HFFc6 (cell line): ENCODE data around the gene SLC6A2. TPM values are rescaled to one million over a fixed set of nuclear protein-coding genes. Genes with fewer than 3 reads are reported as not detected.
"Not testable (repeated sequence)": the region's sequence is repeated elsewhere in the genome, so short reads cannot be mapped to it uniquely, and the experiment has no call there.

Source experiments
- DNase-seq: peaks from one replicate; pipeline ENCODE4 v3.0.0-alpha.2; 2018
- H3K27ac Mint-ChIP-seq: 2 replicates; pipeline ENCODE4 v1.8.0; 2020; ENCODE audit warnings: mild to moderate bottlenecking, mixed read lengths
- H3K27me3 Mint-ChIP-seq: 2 replicates; pipeline ENCODE4 v1.8.0; 2021; ENCODE audit warnings: mild to moderate bottlenecking, moderate library complexity, mixed read lengths; ENCODE audit not compliant: insufficient read depth
- H3K36me3 Mint-ChIP-seq: 2 replicates; pipeline ENCODE4 v1.8.0; 2021; ENCODE audit warnings: low read depth, mixed read lengths
- H3K4me1 Mint-ChIP-seq: 2 replicates; pipeline ENCODE4 v1.8.0; 2020; ENCODE audit warnings: low read depth, mixed read lengths
- H3K4me3 Mint-ChIP-seq: 2 replicates; pipeline ENCODE4 v1.8.0; 2020; ENCODE audit warnings: mild to moderate bottlenecking, moderate library complexity, mixed read lengths
- H3K9me3 Mint-ChIP-seq: 2 replicates; pipeline ENCODE4 v1.8.0; 2020; ENCODE audit warnings: mild to moderate bottlenecking, mixed read lengths
- long read RNA-seq: library from polyadenylated mRNA; unstranded; transcript quantifications from one replicate; pipeline ENCODE4 v2.0.0, GENCODE V29; 2019
- total RNA-seq, 6 experiments: library from RNA; stranded (reverse); fragmentation: NEBNext Ultra II Directional; extraction: Animal tissue kit (Norgen Biotek cat#: 25700); gene quantifications; 2 replicates in 1 of 6; 3 replicates in 5 of 6; pipeline ENCODE4 v1.2.3, GENCODE V29; 2021
- TF ChIP-seq, protein P1 (sequence below): fragments of 200-600 bp; sonication (generic); IDR thresholded peaks from 2 replicates; pipeline ENCODE4 v1.5.0; 2021; ENCODE audit warnings: antibody characterized with exemption, mild to moderate bottlenecking

The SLC6A2 gene
- total RNA-seq, result not detected
- long read RNA-seq, result 0 reads

DNA sequence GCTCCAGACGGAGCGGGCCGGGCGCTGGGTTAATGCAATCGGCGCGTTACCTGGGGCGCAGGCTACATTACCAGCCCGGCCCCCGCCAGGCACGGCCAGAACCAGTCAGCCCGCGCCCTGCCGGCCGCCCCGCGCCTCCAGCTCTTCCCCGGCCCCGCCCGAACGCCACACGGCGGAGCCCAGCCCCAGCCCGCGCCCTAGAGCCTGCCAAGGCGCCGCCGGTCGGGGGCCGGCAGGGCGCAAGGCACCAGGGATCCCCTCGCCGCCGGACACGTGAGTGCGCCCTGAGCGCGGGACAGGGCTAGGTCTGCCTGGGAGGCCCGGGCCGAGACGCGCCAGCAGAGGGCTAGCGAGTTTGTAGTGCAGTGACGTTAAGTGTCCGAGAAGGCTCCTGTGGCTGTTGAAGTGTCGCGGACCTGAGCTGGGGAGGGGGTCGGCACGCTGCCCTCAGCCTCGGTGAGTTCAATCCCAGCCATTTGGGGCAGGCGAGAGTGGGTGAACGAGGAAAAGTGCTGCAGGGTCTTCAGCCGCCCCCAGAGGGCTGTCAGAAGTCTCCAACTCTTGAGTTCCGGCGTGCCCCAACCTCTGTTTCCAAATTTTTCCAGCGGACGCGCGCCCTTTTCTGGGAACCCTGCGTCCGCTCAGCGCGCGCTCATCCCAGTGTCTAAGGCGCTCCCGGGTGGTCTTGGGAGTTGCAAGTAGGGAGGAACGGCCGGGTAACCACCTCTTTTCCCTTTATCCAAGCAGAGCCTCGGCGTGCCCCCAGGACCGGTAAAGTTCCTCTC, at the start of gene SLC6A2:
Gene SLC6A2, plus strand, starts transcription at position 92 of the 785 bp plus-strand sequence. CDS start 707 bp downstream, outside the sequence.
- H3K4me3 Mint-ChIP-seq, result no peak within 1 kb of the TSS
- H3K36me3 Mint-ChIP-seq, result no peaks in the 10 kb centered on the region
- TF ChIP-seq, protein P1, sequence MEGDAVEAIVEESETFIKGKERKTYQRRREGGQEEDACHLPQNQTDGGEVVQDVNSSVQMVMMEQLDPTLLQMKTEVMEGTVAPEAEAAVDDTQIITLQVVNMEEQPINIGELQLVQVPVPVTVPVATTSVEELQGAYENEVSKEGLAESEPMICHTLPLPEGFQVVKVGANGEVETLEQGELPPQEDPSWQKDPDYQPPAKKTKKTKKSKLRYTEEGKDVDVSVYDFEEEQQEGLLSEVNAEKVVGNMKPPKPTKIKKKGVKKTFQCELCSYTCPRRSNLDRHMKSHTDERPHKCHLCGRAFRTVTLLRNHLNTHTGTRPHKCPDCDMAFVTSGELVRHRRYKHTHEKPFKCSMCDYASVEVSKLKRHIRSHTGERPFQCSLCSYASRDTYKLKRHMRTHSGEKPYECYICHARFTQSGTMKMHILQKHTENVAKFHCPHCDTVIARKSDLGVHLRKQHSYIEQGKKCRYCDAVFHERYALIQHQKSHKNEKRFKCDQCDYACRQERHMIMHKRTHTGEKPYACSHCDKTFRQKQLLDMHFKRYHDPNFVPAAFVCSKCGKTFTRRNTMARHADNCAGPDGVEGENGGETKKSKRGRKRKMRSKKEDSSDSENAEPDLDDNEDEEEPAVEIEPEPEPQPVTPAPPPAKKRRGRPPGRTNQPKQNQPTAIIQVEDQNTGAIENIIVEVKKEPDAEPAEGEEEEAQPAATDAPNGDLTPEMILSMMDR, result 0 out of 2 replicates have a peak, but pooled peaks have one; percentile 27
- H3K27me3 Mint-ChIP-seq, result peaks cover 26% of the 10 kb centered on the region
- no peak within 1 kb of the TSS for H3K27ac Mint-ChIP-seq
- no peaks in the 10 kb centered on the region for H3K4me1 Mint-ChIP-seq
- no peak for DNase-seq
- no peaks in the 10 kb centered on the region for H3K9me3 Mint-ChIP-seq

DNA sequence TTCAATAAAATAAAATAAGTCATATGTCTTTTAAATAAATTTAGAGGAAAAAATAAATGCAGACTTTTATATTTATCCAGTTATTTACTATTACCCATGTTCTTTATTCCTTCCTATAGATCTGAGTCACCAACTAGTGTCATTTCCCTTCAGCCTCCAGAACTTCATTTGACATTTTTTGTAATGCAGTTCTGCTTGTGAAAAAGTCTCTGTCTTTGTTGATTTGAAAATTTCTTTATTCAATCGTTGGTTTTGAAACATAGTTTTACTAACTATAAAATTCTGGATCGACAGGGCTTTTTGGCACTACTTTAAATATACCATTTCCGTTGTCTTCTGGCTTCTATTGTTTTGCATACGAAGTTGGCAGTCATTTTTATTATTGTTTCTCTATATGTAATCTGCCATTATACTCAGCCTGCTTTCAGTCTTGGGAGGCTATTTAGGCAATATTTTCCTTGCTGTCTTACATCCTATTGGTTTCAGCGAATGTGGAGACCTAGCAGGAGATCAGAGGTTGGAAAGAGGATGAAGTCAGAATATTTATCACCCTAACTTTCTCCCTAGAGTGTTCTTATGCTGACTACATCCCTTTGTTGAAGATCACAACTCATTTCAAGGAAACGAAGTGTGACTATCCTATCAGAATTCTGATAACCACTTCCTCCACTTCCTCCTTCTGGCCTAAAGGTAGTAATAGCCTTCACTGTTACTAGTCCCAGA, 42.0 kb upstream of the SLC6A2 start:
- no peaks in the 10 kb centered on the region for H3K36me3 Mint-ChIP-seq
- no peak for DNase-seq
- no peaks in the 10 kb centered on the region for H3K4me1 Mint-ChIP-seq
- TF ChIP-seq, protein P1, result no peak
- H3K27ac Mint-ChIP-seq, result no peak overlapping the region
- H3K9me3 Mint-ChIP-seq, result no peaks in the 10 kb centered on the region
- H3K27me3 Mint-ChIP-seq, result peaks cover 8% of the 10 kb centered on the region
- no peak overlapping the region for H3K4me3 Mint-ChIP-seq

DNA sequence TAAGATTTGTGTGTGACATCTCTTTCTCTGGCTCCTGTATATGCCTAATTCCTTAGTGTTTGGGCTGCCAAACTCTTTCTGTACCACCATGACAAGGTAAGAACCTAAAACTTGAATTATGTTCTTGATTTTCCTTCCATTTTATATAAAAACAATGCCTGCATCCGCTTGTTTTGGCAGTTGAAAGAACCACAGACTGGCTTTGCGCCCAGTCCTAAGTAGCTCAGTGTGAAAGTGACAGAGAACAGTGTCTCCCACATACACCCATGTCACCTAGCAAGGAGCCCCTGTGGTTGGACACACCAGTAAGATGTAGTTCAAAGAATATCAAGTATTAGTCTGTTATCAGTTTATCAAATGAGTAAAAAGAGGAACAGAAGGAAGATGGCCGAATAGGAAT, 40.7 kb upstream of the SLC6A2 start:
- H3K27ac Mint-ChIP-seq, result no peak overlapping the region
- no peaks in the 10 kb centered on the region for H3K9me3 Mint-ChIP-seq
- no peak for DNase-seq
- H3K27me3 Mint-ChIP-seq, result peaks cover 8% of the 10 kb centered on the region
- no peak overlapping the region for H3K4me3 Mint-ChIP-seq
- H3K36me3 Mint-ChIP-seq, result no peaks in the 10 kb centered on the region
- no peaks in the 10 kb centered on the region for H3K4me1 Mint-ChIP-seq
- TF ChIP-seq, protein P1, result no peak

DNA sequence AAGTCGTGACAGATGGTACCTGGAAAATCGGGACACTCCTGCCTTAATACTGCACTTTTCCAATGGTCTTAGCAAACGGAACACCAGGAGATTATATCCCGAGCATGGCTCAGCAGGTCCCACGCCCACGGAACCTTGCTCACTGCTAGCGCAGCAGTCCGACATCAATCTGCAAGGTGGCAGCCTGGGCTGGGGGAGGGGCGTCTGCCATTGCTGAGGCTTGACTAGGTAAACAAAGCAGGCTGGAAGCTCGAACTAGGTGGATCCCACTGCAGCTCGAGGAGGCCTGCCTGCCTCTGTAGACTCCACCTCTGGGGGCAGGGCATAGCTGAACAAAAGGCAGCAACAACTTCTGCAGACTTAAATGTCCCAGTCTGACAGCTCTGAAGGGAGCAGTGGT, 40.1 kb upstream of the SLC6A2 start:
- not testable (repeated sequence) for H3K9me3 Mint-ChIP-seq

DNA sequence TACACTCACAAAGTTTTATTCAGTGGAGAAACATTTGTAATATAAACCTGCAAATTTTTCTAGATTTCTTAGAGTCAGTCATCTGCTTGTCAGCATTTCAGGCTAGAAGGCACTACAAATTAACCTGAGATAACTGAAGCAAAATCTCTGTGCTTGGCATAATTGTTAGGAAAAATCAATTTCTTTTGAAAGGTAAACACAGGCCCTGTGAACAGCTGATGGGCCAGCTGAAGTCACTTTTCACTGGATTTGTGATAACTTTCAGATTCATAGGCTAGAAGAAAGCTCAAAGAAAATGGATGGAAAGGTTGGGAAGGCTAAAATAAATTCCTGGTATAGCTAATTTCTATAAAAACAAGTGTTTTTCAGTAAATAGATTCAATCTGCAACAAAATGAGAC, 34.0 kb upstream of the SLC6A2 start:
- no peak for DNase-seq
- Mint-ChIP-seq H3K9me3 (no peaks in the 10 kb centered on the region), H3K4me3 (no peak overlapping the region), H3K4me1 (peaks cover 6% of the 10 kb centered on the region; the same call in 1 of the 2 replicates), H3K27me3 (peaks cover 9% of the 10 kb centered on the region; the same call in 1 of the 2 replicates), H3K36me3 (no peaks in the 10 kb centered on the region), H3K27ac (no peak overlapping the region)
- TF ChIP-seq, protein P1, result no peak

More for the DNA sequence above, 40.1 kb upstream of the SLC6A2 start:
- not testable (repeated sequence) for H3K4me1 Mint-ChIP-seq, DNase-seq, H3K36me3 Mint-ChIP-seq, H3K27ac Mint-ChIP-seq, H3K27me3 Mint-ChIP-seq, H3K4me3 Mint-ChIP-seq

DNA sequence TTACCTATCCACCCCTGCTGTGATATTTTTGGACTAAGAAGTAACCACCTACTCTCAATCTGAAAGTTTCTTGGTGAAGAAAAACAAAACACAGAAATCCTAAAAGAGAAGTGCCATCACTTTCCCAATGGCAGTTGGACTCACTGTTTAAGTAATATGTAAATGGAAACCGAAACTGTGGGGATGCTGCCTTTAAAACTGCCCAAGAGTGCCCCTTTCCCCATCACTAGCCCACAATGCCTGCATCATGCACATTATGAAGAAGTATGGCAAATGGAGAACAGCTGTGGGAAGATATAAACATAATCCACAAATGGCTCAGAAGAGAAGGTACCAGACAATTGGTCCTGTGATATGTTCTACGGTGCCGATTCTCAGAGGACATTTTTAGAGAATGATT, 33.5 kb upstream of the SLC6A2 start:
- TF ChIP-seq, protein P1, result no peak
- H3K27me3 Mint-ChIP-seq, result peaks cover 10% of the 10 kb centered on the region; the same call in 1 of the 2 replicates
- H3K4me3 Mint-ChIP-seq, result no peak overlapping the region
- H3K36me3 Mint-ChIP-seq, result no peaks in the 10 kb centered on the region
- H3K27ac Mint-ChIP-seq, result no peak overlapping the region
- no peak for DNase-seq
- H3K4me1 Mint-ChIP-seq, result peaks cover 6% of the 10 kb centered on the region; the same call in 1 of the 2 replicates
- no peaks in the 10 kb centered on the region for H3K9me3 Mint-ChIP-seq
